Activated naive CD4-positive, alpha-beta T cell treated with anti-CD3 and anti-CD28 coated beads, Interleukin-2, amount 50 U/mL, for 16 hours (primary cell): ENCODE data around the gene PRPS1.
"Not testable (repeated sequence)": the region's sequence is repeated elsewhere in the genome, so short reads cannot be mapped to it uniquely, and the experiment has no call there.

Experiments
- DNase-seq: peaks from one replicate; pipeline ENCODE4 v3.0.0-alpha.2; 2020

PRPS1 gene

DNA sequence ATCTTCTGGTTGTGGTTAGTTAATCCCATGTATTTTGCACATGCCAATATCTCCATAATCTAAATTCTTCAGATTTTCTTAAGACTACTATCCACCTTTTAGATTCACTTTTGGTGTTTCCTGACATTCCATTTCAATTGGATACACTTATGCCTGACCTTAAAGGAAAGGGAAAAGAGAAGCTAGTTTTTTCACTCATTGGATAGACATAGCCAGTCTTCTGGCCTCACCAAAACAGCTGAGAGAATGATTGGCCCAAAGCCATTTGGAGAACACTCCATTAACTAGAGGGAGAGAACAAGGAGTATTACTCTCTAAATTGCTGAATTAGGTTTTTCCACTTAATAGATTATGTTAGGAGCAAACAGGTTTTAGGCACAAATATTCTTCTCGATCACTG is 4.0 kb downstream of the PRPS1 start:
- no peak for DNase-seq

DNA sequence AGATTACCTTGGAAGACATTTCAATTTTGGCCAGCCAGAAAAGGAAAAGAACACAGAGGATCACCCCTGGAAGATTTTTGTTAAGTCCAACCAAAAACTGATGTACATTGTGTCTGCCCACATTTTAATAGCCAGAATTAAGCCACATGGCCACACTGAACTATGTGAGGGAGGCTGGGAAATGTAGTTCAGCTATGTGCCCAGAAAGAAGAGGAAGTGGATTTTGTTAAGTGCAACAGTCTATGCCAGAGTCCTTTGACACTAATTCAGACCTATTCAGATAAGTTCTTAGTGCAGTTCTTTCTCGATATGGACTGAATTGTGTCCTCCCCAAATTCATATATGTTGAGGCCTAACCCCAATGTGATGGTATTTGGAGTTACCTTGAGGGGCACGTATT is 18.4 kb downstream of the PRPS1 start:
- no peak for DNase-seq

DNA sequence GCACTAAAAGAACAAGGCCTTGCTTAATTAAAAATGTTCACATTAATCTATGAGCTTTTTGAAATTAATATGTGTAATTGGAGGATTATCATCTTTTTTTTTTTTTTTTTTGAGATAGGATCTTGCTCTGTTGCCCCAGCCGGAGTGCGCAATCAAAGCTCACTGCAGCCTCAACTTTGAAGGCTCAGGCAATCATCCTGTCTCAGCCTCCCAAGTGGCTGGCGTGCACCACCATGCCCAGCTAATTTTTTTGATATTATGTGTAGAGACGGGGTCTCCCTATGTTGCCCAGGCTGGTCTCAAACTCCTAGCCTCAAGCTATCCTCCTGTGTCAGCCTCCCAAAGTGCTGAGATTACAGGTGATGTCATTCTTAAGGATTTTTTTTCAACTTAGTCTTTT is 20.0 kb downstream of the PRPS1 start:
- no peak for DNase-seq

DNA sequence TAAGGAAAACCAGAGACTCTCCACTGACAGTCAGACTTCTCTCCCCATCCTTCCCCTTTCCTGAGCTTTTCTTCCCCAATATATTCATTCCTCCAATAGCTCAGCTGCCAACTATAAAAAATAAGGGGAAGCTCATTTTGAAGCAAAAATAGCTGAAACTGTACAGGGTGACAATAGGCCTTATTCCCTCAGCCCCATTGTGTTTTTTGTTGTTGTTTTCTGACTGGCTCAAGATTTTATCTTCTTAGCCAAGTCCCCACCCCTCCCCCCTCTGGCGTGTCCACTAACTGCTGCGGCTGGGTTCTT is 26.2 kb downstream of the PRPS1 start:
- DNase-seq, result no peak

DNA sequence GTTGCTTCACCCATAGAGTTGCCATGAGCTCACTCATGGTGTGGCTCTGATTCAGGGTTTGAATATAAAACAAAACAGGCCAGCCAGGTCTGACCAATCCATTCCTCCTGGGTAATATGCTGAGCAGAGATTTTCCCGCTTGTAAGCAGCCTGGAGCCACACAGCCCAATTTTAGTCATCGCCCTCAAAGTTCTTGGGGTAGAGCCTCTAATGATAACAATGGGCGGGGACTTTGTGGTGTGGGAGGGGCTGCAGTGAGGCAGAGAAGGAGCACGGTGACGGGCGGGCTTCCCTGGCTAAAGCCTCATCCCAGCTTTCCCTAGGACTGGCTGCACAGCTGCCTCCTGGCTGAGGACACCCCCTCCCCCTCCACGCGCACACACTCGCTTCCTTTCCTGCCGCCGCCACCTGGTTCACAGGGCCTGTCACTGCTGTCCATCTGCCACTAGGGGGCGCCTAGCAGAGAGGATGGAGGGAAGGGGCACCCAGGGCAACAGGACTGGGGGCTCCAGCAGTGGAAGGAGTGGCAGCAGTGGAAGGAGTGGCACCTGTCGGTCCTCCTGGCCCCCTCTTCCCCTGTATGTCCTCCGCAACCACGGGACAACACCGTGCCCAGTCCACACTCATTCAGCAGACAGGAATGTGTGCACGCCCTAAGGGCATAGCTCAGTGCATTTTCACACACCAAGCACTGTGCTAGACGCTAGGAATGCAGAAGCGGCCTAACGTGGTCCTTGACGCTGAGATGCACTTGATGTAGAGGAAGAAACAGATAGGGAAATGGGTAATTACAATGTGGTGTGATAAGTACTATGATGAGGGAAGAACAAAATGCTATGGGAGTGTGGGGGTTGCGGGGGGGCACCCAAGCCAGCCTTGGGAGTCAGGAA is 26.8 kb downstream of the PRPS1 start:
- peak; percentile 64 for DNase-seq

DNA sequence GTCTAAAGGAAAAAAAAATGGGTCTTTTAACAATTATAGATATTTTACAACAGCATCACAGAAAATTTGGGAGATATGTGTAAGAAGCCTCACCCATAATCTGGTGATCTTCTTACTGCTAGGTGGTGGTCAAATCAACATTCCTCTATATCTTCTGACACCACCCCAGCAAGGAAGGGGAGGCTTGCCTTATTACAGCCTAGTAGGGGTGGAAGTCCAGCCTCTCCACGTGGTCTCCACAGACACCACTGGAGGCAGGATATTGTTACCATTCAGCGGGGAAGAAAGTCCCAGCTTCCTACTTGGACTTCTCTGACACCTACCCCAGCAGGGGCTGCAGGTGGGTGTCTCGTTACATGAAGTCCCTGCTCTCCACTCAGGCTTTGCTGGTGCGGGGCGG is 28.7 kb downstream of the PRPS1 start:
- no peak for DNase-seq

DNA sequence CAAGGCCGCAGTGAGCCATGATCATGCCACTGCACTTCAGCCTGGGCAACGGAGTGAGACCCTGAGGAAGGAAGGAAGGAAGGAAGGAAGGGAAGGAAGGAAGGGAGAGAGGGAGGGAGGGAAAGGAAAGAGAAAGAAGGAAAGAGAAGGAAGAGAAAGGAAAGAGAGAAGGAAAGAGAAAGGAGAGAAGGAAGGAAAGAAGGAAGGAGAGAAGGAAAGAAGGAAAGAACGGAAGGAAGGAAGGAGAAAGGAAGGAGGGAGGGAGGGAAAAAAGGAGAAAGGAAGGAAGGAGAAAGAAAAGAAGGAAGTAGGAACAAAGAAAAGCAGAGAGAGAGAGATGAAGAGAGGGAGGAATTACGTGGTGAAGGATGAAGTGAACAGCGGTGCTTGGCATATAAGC is 30.4 kb downstream of the PRPS1 start:
- DNase-seq, result no peak

DNA sequence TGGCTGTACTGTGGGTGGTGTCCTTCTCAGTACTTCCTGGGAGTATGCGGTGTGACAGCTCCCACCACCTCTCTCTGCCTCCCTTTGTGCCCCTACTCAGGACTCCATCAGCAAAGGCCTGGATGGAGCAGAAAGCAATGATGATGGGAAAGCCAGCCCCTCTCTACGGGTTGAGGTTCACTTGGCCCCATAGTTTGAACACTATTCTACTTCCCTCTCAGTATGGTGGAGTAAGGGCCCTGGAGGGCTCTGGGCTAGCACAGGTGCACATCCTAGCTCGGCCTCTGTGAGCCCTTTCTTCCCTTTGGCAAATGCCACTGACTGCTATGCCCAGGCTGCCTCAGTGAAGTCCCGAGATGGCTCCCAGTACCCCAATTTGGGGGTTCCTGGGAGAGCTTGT is 31.0 kb downstream of the PRPS1 start:
- DNase-seq, result no peak

DNA sequence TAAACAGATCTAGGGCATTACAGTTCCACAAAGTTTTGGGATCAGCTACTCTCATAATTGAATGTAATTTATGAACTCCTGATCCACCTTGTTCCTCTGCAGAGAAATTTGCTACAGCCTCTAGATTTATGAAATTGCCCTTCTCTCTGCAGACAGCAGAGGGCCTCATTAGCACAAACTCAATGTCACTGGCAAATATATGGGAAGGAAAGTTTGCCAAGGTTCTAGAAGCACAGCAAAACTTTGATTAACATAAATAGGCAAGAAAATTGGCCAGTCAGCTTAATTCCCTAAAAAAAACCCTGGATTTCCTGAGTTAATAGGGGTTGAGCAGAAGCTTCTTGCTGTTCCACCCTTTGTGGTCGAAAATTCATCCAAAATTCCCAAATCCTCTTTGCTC is 31.5 kb downstream of the PRPS1 start:
- DNase-seq, result no peak

DNA sequence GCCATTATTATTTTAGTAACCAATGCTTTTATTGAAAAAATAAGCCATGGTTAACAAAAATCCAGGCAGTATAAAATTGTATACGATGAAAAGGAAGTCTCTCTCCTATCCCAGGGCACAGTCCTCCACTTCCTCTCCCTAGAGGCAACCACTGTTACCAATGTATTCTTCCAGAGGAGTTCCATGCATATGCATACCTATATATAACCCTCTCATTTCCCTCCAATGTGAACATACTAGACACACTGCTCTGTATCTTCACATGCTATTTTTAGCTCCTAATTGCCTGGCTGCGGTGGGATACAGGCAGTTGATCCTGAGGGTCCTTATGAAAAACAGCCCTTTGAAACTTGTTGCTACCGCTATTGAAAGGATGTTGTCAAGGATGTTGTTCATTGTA is 33.8 kb downstream of the PRPS1 start:
- no peak for DNase-seq

DNA sequence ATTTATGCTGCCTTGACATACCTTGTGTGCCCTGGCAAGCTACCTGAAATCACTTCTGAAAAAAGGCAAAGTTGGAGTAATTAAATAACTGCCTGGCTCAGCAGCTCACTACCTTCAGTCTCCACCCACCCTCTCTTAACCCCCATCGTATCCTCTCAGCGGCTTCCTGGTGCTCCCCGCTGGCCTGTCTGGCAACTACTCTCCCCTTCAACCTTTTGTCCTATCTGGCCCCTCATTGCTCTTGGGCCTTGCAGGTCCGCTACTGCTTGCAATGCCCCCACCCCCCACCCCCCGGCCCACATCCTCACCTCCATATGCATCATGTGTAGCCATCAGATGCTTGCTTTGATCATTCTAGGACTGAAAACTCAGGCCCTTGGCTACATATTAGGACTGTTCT is 34.5 kb downstream of the PRPS1 start:
- no peak for DNase-seq

DNA sequence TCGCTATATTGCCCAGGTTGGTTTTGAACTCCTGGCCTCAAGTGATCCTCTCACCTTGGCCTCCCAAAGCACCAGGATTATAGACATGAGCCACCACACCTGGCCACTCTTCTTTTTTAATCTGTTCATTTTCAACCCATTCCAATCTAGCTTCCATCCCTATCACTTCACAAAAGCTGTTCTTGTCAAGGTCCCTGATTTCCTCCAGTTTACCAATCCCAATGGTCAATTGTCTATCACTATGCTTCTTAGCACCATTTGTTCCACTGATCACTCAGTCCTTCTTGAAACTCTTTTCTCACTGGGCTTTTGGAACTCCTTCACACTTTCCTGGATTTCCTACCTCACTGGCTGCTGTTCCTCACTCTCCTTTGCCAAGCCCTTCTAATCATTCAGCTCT is 38.6 kb downstream of the PRPS1 start:
- no peak for DNase-seq

DNA sequence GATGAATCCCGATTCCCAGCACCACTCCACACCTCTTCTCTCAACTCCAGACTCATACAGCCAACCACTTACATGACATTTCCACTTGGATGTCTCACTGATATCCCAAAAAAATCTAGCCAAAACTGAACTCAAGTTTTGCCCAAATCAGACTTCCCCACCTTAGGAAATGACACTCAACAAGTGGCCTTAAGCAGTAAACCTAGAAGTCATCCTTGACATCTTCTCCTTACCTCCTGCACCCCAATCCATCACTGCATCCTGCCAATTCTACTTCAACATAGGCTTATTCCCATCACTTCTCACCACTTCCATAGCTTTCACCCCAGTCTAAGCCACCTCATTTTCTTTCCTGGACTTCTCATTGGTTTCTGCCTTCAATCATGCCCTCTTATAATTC is 39.1 kb downstream of the PRPS1 start:
- no peak for DNase-seq

DNA sequence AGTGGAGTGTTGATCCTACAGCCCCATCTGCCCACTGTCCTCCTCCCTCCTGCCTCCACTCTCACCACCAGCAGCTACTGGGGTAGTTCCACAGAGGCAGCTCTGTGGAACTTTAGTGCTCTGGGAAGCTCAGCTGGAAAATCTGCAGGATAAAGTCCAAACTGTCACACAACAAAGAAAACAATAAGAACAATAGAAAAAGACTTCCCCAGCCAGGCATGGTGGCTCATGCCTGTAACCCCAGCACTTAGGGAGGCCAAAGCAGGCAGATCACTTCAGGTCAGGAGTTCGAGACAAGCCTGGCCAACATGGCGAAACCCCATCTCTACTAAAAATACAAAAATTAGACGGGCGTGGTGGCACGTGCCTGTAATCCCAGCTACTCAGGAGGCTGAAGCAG is 40.4 kb downstream of the PRPS1 start:
- DNase-seq, result not testable (repeated sequence)

DNA sequence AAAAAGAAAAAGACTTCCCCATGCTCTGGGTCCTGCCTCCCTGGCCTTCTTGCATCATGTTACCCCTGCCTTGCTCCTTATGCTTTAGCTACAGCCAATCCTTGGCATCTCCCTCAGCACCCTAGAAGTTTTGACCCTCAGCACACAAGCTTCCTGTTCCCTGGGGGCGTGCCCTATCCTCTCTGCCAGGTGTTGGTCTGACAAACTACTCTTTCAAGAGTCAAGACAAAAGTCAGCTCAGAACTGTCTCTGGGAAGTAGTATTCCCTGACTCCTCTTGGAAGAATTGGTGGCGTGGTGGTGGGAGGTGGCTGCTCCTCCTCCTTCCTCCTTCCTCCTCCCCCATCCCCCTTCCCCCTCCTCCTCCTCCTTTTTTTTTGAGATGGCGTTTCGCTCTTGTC is 41.0 kb downstream of the PRPS1 start:
- no peak for DNase-seq

DNA sequence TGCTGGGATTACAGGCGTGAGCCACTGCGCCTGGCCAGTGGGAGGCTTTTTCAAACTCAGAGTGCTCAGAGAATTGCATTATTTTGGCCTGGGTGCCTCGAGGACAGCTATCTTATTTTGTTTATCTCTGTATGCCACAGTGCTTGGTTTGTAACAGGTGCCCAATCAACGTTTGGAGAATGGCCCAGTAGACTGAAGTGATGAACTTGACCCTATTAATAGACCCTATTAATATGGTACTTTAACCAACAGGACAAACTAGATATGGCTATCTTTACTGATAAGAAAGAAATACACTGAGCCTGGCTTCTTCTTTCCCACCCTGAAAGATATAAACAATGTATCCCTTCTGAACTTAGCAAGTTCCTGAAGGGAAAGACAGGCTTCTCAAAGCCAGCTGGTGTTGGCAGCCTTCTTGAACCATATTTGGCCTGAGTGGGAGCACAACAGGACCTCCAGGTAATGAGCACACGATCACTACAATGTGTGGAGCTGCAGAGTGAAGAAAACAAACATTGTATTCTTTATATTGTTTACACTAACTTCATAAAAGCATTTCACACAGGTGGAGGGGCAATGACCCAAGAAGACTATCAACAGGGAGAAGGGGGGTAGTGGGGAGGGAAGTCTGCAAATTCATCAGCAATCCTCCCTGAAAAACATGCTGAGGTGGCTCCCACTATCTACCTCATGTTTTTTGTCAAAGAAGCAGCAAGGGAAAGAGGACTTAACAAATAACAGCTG is 41.7 kb downstream of the PRPS1 start:
- DNase-seq, result no peak

DNA sequence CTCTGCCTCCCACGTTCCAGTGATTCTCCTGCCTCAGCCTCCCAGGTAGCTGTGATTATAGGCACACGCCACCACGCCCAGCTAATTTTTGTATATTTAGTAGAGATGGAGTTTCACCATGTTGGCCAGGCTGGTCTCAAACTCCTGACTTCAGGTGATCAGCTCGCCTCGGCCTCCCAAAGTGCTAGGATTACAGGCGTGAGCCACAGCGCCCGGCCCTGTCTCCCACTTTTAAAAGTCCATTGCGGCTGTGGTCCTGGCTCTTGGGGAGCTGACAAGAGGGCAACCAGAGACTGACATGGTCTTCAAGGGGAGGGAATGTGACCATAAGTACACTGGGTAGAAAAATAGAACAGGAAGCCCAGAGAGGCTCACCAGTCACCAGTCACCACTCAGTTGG is 42.9 kb downstream of the PRPS1 start:
- DNase-seq, result not testable (repeated sequence)

DNA sequence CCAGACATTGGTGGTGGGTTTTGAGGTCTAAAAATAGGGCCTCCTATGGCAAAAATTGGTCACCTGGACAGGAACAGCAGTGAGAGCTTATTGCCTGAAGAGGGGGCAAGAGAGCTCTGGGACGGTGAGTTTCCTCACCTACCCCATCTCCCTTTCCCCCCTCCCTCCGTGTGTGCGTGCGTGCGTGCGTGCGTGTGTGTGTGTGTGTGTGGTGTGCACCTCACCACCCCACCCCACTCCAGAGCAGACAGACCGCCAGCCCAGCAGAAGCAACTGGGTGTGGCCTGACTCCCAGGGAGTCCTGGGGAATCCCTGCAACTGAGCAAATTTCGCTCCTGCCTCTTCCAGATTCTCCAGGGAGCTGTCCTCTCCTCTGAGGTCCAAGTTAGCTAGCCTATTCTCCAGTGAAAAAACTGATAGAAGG is 44.7 kb downstream of the PRPS1 start:
- peak; percentile 73 for DNase-seq

DNA sequence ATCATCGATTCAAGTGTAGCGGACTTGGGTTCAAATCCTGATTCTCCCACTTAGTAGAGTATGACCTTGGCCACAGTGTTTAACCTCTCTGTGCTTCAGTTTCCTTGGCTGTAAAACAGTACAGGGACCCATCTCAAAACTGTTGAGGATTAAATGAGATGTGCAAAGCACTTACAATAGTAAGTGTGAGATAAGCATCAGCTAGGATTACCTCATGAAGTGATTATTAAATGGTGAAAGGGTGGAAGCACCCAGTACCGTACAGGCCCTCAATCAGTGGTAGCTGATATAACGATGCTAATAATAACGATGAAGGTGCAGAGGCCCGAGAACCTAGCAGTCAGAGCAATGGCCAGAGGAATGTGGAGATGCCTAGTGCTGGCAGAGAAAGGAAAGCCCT is 45.1 kb downstream of the PRPS1 start:
- DNase-seq, result no peak

DNA sequence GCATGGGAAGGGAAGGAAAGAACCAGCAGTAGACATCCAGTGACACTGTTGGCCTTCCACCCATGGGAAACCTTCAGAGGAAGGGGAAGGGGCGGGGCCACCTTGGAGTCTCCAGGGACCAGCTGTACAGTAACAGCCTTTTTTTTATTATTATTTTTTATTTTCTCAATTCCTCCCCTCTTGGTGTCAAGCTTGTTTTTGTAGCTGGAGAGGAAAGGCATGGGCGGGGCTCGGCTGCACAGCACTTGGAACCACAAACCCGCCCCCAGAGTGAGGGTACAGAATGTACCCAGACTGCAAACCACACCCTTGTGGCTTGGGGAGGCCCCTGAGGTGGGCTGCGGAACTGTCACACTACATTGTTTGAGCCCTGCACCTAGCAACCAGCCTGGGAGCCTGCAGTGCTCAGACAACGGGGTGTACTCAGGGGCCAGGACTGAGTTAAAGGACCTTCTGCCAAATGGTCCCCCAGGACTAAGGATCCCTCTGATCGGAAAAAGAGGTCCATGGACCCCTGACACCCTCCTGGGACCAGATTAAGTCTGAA is 45.7 kb downstream of the PRPS1 start:
- DNase-seq, result peak; percentile 83

DNA sequence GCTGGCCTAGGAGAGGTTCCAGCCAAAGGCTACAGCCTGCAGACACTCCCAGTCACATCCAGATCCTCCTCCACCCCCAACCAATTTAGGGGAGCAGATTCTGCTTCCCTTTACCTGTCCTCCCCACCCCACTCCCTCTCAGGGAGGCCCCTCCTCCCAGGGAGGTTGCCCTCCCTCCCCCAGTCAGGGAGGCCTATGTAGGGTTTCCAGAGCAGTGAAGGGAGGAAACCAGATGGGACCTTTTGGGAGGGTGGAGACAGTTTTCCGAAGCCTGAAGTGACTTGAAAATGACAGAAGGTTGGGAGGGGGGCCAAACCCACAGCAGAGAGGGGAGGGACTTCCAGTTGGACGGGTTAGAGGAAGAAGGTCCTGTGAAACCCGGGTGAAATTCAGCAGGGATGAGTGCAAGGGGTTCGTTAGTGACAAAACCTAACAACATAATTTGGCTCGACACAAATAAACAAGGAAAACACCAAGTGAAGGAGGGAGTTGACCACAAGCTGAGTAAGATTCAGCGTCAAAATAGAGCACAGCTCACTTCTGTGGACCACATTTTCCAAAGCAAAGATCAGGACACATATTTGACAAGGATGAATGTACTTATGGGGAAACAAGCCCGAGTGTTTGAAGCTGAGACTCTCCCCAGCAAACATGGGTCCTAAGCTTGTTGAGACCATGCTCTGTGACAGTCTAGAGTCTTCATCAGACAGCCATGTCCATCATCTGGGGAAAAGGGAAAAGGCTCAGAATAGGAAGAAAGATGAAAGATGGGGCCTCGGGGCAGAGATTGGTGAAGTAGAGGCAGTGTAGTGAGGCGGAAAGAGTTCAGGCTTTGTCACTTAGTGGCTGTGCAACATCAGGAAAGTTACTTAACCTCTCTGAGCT is 46.4 kb downstream of the PRPS1 start:
- DNase-seq, result peak; percentile 11

DNA sequence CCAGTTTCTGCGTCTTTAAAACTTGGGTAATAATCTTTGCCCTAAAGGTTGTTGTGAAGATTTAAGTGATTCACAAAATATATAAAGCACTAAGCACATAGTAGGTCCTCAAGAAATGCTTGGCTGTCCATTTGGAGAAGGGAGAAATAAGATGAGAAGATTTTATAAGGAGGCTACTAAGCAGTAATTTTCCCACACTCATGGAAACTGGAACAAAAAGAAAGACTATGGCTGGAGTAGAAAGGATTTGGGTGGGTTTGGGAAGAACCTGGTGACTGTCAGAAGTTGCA is 47.0 kb downstream of the PRPS1 start:
- DNase-seq, result no peak

DNA sequence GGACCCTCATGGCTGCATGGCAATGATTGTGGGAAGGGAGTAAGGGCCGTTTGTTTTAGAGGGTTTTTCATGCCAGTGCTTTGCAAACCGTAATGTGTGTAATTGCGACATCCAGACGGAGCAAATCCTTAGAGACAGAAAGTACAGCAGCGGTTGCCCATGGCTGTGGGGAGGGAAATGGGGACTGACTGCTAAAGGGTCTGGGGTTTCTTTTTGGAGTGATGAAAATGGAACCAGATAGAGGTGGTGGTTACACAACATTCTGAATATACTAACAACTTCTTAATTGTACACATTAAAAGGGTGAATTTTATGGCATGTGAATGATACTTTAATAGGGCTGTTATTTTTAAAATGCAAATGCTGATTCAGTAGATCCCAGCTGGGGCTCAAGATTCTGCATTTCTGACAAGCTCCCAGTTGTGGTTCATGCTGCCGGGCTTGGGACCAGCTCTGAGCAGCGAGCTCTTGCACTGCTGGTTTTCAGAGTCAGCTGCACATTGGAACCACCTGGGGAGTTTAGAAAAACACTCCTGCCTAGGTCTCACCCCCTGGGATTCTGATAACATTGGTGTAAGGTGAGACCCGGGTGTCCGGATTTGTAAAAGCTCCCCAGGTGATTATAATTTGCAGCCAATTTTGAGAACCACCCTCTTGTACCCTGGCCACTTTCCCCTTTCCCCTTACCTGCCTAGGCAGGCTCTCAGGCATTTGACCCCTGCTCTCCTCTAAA is 47.7 kb downstream of the PRPS1 start:
- peak; percentile 12 for DNase-seq
